Measurements from ENCODE around the gene ARID3A. TPM values are rescaled to one million over a fixed set of nuclear protein-coding genes. Genes with fewer than 3 reads are reported as not detected.

ARID3A gene
- total and polyA plus RNA-seq, 2 of the 13 experiments (the other 11 are each of a cell fraction or from before 2014, with no cell fraction given): 71.3 to 77.9 TPM

DNA sequence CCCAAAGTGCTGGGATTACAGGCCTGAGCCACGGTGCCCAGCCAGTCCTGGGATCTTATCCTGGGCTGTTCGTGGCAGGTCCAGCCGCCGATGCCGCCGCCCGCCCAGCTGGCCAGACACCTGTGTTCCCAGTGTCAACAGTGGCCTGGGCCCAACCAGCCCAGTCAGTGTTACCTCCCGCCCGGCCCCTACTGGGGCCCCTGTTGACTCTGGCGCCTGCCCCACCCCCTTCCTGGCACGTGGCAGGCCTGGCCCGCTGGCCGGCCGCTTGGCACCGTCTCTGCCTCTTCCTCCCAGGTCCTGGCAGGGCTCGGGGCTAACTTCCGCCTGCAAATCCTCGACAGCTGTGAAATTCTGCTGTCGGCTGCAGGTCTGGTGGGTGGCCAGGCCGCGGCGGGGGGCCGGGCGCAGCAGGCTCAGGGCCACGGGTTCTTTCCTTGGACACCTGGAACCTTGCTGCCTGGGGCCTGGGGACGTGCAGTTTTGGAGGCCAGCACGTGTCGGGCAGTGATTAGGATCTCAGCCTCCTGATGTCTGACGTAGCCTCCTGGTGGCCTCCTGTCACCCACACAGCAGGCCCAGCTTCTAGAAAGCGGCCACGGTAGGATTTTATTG, 9.1 kb downstream of the ARID3A start (continued):
- TF ChIP-seq, protein P1, sequence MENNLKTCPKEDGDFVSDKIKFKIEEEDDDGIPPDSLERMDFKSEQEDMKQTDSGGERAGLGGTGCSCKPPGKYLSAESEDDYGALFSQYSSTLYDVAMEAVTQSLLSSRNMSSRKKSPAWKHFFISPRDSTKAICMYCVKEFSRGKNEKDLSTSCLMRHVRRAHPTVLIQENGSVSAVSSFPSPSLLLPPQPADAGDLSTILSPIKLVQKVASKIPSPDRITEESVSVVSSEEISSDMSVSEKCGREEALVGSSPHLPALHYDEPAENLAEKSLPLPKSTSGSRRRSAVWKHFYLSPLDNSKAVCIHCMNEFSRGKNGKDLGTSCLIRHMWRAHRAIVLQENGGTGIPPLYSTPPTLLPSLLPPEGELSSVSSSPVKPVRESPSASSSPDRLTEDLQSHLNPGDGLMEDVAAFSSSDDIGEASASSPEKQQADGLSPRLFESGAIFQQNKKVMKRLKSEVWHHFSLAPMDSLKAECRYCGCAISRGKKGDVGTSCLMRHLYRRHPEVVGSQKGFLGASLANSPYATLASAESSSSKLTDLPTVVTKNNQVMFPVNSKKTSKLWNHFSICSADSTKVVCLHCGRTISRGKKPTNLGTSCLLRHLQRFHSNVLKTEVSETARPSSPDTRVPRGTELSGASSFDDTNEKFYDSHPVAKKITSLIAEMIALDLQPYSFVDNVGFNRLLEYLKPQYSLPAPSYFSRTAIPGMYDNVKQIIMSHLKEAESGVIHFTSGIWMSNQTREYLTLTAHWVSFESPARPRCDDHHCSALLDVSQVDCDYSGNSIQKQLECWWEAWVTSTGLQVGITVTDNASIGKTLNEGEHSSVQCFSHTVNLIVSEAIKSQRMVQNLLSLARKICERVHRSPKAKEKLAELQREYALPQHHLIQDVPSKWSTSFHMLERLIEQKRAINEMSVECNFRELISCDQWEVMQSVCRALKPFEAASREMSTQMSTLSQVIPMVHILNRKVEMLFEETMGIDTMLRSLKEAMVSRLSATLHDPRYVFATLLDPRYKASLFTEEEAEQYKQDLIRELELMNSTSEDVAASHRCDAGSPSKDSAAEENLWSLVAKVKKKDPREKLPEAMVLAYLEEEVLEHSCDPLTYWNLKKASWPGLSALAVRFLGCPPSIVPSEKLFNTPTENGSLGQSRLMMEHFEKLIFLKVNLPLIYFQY (CRISPR knock-in tag; IDR thresholded peaks at IDR 0.05; ENCODE audit: borderline replicate concordance): peak; percentile 98
- 0 out of 2 replicates have a peak, but pooled peaks have one; percentile 24 for TF ChIP-seq ZNF777 (CRISPR knock-in tag; IDR thresholded peaks at IDR 0.05)
- peak; percentile 72; the same call in 1 of the 2 replicates for TF ChIP-seq ZNF639 (CRISPR knock-in tag; conservative IDR thresholded peaks at IDR 0.05)
- peak; percentile 85 for TF ChIP-seq SNAPC2 (CRISPR knock-in tag; IDR thresholded peaks at IDR 0.05)
- TF ChIP-seq SALL2 (CRISPR knock-in tag; IDR thresholded peaks at IDR 0.05): peak; percentile 78
- 0 out of 2 replicates have a peak, but pooled peaks have one; percentile 45 for TF ChIP-seq ZNF329 (CRISPR knock-in tag; IDR thresholded peaks at IDR 0.05; ENCODE audit: low read depth)
- TF ChIP-seq ZNF430 (CRISPR knock-in tag; IDR thresholded peaks at IDR 0.05): peak; percentile 71; the same call in 1 of the 2 replicates
- TF ChIP-seq RAD21 (CRISPR knock-in tag; IDR thresholded peaks at IDR 0.05): peak; percentile 67
- TF ChIP-seq ZNF331 (CRISPR knock-in tag; IDR thresholded peaks at IDR 0.05): peak; percentile 92
- no peak for TF ChIP-seq ZNF234 (CRISPR knock-in tag; conservative IDR thresholded peaks at IDR 0.05)
- TF ChIP-seq ZNF367 (CRISPR knock-in tag; IDR thresholded peaks at IDR 0.05; ENCODE audit: borderline replicate concordance): 0 out of 2 replicates have a peak, but pooled peaks have one; percentile 67
- TF ChIP-seq ZMAT3 (CRISPR knock-in tag; conservative IDR thresholded peaks at IDR 0.05): peak; percentile 98
- TF ChIP-seq RNF2 (conservative IDR thresholded peaks at IDR 0.05; ENCODE audit: low read depth): peak; percentile 82
- TF ChIP-seq KLF11 (CRISPR knock-in tag; IDR thresholded peaks at IDR 0.05): peak; percentile 93
- 0 out of 2 replicates have a peak, but pooled peaks have one; percentile 43 for TF ChIP-seq ZZZ3 (CRISPR knock-in tag; IDR thresholded peaks at IDR 0.05; ENCODE audit: borderline replicate concordance)
- TF ChIP-seq ESRRA (CRISPR knock-in tag; IDR thresholded peaks at IDR 0.05; ENCODE audit: low read depth): peak; percentile 80
- peak; percentile 89 for TF ChIP-seq ZFY (CRISPR knock-in tag; IDR thresholded peaks at IDR 0.05)
- TF ChIP-seq, protein P2, sequence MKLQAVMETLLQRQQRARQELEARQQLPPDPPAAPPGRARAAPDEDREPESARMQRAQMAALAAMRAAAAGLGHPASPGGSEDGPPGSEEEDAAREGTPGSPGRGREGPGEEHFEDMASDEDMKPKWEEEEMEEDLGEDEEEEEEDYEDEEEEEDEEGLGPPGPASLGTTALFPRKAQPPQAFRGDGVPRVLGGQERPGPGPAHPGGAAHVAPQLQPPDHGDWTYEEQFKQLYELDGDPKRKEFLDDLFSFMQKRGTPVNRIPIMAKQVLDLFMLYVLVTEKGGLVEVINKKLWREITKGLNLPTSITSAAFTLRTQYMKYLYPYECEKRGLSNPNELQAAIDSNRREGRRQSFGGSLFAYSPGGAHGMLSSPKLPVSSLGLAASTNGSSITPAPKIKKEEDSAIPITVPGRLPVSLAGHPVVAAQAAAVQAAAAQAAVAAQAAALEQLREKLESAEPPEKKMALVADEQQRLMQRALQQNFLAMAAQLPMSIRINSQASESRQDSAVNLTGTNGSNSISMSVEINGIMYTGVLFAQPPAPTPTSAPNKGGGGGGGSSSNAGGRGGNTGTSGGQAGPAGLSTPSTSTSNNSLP (IDR thresholded peaks at IDR 0.05; ENCODE audit: low read depth, low read length): no peak
- TF ChIP-seq SUZ12 (IDR thresholded peaks at IDR 0.05; ENCODE audit: low read depth, low read length): no peak
- 0 out of 2 replicates have a peak, but pooled peaks have one; percentile 40 for TF ChIP-seq ISX (CRISPR knock-in tag; conservative IDR thresholded peaks at IDR 0.05)

All from HepG2 (cell line).